Kidney (tissue), 14 donors: ENCODE results near the gene SHISA8. TPM values are rescaled to one million over a fixed set of nuclear protein-coding genes. Genes with fewer than 3 reads are reported as not detected.
A peak's percentile ranks its signal among the peaks of the same experiment; 100 is the strongest.

Source experiments
- DNase-seq, 5 donors: peaks; one replicate each; pipeline ENCODE4 v3.0.0-alpha.2; 2013 to 2020
- FAIRE-seq: peaks from 2 replicates; lab custom pipeline; 2012; peaks lifted over from hg19 to GRCh38; lab: Jason Lieb, UNC
- H3K27ac ChIP-seq, 2 donors: one replicate each; pipeline ENCODE4 v1.7.0; 2013; ENCODE audit warnings: low read depth in 2 of 2, low read length in 2 of 2, inconsistent platforms in 1 of 2
- H3K27me3 ChIP-seq: one replicate; pipeline ENCODE4 v1.7.1; 2013; ENCODE audit warnings: low read length, inconsistent platforms; ENCODE audit not compliant: control insufficient read depth, insufficient read depth
- H3K36me3 ChIP-seq, 3 donors: one replicate each; pipeline versions ENCODE4 v1.7.0 to v1.7.1; 2013; ENCODE audit warnings: low read length in 3 of 3, control low read depth in 1 of 3, inconsistent platforms in 1 of 3; ENCODE audit not compliant: insufficient read depth in 3 of 3, control insufficient read depth in 2 of 3
- H3K4me1 ChIP-seq, 3 donors: one replicate each; pipeline versions ENCODE4 v1.7.0 to v1.7.1; 2013; ENCODE audit warnings: low read length in 3 of 3, inconsistent platforms in 1 of 3, low read depth in 1 of 3; ENCODE audit not compliant: control insufficient read depth in 2 of 3, insufficient read depth in 2 of 3
- H3K4me3 ChIP-seq, 3 donors: one replicate each; pipeline versions ENCODE4 v1.7.0 to v1.8.1; 2013; ENCODE audit warnings: low read length in 3 of 3, control low read depth in 1 of 3, inconsistent platforms in 1 of 3
- H3K9ac ChIP-seq, 3 donors: one replicate each; pipeline versions ENCODE4 v1.7.0 to v1.7.1; 2013; ENCODE audit warnings: low read length in 3 of 3, control low read depth in 1 of 3, inconsistent platforms in 1 of 3
- H3K9me3 ChIP-seq, 3 donors: one replicate each; pipeline versions ENCODE4 v1.7.0 to v1.7.1; 2013; ENCODE audit warnings: low read length in 3 of 3, control low read depth in 1 of 3, inconsistent platforms in 1 of 3; ENCODE audit not compliant: control insufficient read depth in 2 of 3, insufficient read depth in 1 of 3
- intact Hi-C: fragments of 100-400 bp; cut with DNase I; formaldehyde crosslinking; loops from one replicate; pipeline ENCODE4 v1.11.1; 2022
- polyA plus RNA-seq: library from polyadenylated mRNA; stranded (reverse); fragments of 350-450 nt; fragmentation: Illumina TruSeq; extraction: RNeasy Lipid Tissue Mini Kit (QIAGEN cat#74804); gene quantifications from one replicate; pipeline ENCODE4 v1.2.3, GENCODE V29; 2014; ENCODE audit warnings: low read depth, low replicate concordance; ENCODE audit not compliant: insufficient read depth
- total RNA-seq: library from RNA; stranded (reverse); fragmentation: NEBNext Ultra II Directional; extraction: Animal tissue kit (Norgen Biotek cat#: 25700); gene quantifications from one replicate; pipeline ENCODE4 v1.2.1, GENCODE V29; 2021
- TF ChIP-seq, protein P1 (sequence below): IDR thresholded peaks from 3 replicates; pipeline ENCODE4 v1.5.1; 2012; ENCODE audit warnings: mild to moderate bottlenecking, moderate library complexity, borderline replicate concordance; ENCODE audit not compliant: insufficient read depth; ENCODE audit errors: extremely low read depth
- donor health status: control.
- donor health status: control.
- donor health status: control.
- donor health status: control.
- donor health status: control.
- donor health status: DM: yes; HTN: yes; CAD: no.
- donor health status: Normal renal cell carcinoma (clear cell type).

Gene SHISA8
- total and polyA plus RNA-seq, 2 donors from 2014 or later, result 0.35 to 0.47 TPM

DNA sequence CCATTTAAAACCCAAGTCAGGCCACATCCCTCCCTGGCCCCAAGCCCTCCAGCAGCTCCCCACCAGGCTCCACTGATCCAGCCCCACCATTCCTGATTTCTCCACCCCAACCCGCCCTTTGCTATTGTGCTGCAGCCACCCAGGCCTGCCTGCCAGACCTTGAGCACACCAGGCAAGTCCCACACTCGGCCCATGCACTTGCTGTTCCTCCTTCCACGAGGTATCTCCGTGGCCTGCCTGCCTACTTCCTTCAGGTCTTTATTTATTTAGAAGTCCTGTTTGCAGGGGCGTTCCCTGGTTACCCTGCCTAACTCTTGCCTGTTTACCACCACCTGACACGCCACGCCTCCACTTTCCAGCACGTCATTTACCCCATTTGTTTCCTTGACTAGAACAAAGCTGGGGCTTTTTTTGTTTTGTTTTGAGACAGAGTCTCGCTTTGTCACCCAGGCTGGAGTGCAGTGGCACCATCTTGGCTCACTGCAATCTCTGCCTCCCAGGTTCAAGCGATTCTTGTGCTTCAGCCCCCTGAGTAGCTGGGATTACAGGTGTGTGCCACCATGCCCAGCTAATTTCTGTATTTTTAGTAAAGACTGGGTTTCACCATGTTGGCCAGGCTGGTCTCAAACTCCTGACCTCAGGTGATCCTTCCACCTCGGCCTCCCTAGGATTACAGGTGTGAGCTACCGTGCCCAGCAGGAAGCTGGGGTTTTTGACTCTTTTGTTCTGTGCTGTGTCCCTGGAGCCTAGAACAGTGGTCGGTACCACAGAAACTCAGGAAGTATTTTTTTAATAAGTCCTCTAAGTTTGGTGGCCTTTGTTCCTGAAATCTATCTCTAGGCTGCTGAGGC is 25.3 kb upstream of the SHISA8 start:
- peak in 1 of 5 donors; percentile 86 for DNase-seq

DNA sequence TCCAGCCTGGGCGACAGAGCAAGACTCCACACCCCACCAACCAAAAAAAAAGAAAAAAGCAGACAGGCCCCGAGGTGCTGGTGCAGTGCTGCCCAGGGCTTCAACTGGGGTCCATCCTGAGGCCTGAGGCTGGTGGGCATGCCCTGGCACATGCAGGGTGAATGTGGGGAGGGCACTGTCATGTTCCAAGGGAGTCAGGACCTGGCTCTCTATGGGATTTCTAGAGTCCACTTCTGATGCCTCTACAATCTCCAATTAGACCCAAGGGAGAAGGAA is 22.0 kb upstream of the SHISA8 start:
- no peak for DNase-seq
- H3K9me3 ChIP-seq, result no peaks in the 10 kb centered on the region
- TF ChIP-seq, protein P1, sequence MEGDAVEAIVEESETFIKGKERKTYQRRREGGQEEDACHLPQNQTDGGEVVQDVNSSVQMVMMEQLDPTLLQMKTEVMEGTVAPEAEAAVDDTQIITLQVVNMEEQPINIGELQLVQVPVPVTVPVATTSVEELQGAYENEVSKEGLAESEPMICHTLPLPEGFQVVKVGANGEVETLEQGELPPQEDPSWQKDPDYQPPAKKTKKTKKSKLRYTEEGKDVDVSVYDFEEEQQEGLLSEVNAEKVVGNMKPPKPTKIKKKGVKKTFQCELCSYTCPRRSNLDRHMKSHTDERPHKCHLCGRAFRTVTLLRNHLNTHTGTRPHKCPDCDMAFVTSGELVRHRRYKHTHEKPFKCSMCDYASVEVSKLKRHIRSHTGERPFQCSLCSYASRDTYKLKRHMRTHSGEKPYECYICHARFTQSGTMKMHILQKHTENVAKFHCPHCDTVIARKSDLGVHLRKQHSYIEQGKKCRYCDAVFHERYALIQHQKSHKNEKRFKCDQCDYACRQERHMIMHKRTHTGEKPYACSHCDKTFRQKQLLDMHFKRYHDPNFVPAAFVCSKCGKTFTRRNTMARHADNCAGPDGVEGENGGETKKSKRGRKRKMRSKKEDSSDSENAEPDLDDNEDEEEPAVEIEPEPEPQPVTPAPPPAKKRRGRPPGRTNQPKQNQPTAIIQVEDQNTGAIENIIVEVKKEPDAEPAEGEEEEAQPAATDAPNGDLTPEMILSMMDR, result no peak
- no peaks in the 10 kb centered on the region for H3K27me3 ChIP-seq
- H3K4me1 ChIP-seq, result peaks cover 0 to 7% (median 0%) of the 10 kb centered on the region in 3 donors
- no peaks in the 10 kb centered on the region for H3K36me3 ChIP-seq
- no peak overlapping the region for H3K4me3 ChIP-seq
- intact Hi-C loops, result no loop called here
- no peak overlapping the region for H3K9ac ChIP-seq
- H3K27ac ChIP-seq, result no peak overlapping the region
- no peak for FAIRE-seq

More for the DNA sequence above, 25.3 kb upstream of the SHISA8 start:
- TF ChIP-seq, protein P1, result no peak
- Histone ChIP-seq H3K4me1 (peaks cover 0 to 7% (median 0%) of the 10 kb centered on the region in 3 donors), H3K27ac (peak overlapping the region in 1 of 2 donors; percentile 47), H3K9me3 (no peaks in the 10 kb centered on the region), H3K36me3 (no peaks in the 10 kb centered on the region), H3K4me3 (no peak overlapping the region), H3K9ac (no peak overlapping the region), H3K27me3 (no peaks in the 10 kb centered on the region)
- intact Hi-C loops, result no loop called here
- FAIRE-seq, result no peak

DNA sequence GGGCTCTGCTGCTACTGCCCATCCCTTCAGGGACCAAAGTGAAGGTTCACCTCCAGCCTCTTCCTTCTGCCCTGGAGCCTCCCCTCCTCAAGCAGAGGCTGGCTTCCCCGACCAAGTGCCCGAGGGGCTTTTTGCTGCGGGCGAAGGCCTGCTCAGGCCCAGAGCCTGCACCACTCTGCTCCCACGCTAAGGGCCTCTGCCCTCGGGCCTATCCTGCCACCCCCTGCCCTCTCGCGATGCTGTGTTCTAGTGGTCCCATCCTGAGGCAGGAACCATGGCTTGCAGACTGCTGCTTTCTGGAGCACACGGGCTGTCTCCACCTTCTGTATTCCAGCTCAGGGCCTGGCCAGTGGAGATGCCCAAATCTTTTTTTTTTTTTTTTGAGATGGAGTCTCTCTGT is 20.6 kb upstream of the SHISA8 start:
- Histone ChIP-seq H3K4me1 (no peaks in the 10 kb centered on the region), H3K27ac (no peak overlapping the region), H3K27me3 (no peaks in the 10 kb centered on the region), H3K9me3 (no peaks in the 10 kb centered on the region), H3K4me3 (no peak overlapping the region), H3K9ac (no peak overlapping the region), H3K36me3 (no peaks in the 10 kb centered on the region)
- TF ChIP-seq, protein P1, result no peak
- intact Hi-C loops, result no loop called here
- FAIRE-seq (no peak), DNase-seq (no peak)

DNA sequence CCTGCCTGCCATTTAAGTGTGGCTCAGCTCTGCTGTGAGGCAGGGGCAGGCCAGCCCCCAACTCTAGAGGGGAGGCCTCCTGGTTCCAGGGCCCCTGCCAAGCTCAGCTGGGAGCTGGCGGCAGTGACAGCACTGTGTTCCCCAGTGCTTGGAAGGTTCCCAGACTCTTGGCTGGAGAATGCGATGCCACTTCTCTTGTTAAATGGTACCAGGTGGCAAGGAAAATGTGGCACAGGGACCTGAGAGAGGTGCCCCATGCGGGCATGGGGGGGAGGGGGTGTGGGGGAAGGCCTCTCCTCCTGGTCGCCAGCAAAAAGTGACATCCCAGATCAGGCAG is 20.1 kb upstream of the SHISA8 start:
- intact Hi-C loops, result no loop called here
- no peak overlapping the region for H3K9ac ChIP-seq
- TF ChIP-seq, protein P1, result no peak
- no peaks in the 10 kb centered on the region for H3K9me3 ChIP-seq
- no peak overlapping the region for H3K27ac ChIP-seq
- FAIRE-seq (no peak), DNase-seq (no peak)
- H3K4me1 ChIP-seq, result no peaks in the 10 kb centered on the region
- no peaks in the 10 kb centered on the region for H3K36me3 ChIP-seq
- H3K27me3 ChIP-seq, result no peaks in the 10 kb centered on the region
- H3K4me3 ChIP-seq, result no peak overlapping the region
